MV-4-11 (cell line): ENCODE data around the gene CHCHD5.

Source experiments
- DNase-seq: peaks from one replicate; lab custom pipeline; 2025; lab: John Stamatoyannopoulos, UW

The CHCHD5 gene

GRCh38 chr2:112623913-112624777 lies 39.7 kb downstream of the CHCHD5 start:
- peak; percentile 74 for DNase-seq

DNA sequence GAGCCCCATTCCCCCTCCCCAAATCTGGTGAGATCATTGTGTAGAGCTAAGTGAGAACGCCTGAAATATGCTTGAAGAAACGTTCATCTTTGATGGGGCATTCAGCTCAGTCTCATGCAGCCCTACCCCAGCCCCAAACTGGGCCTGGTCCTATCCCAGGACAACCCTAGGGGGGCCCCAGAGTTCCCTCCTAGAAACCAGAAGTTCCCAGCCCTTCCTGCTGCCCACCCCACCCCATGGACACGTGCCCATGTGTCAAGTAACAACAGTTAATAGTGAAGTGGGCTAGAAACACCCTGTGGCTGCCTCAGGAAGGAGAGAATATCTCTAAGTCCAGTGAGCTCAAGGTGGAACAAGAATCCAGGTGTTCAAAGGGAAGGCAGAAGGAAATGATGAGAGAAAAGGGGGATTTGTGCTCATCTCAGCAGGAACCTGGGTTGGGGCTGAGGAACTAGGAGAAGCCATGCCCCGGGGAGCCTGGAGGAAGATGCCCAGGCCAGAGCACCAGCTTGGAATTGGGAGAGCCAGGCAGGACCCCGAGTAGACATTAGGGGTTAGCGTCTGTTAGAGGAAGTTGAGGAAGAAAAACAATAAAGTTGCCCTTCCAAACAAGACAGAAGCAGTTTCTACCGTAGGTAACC lies 41.2 kb downstream of the CHCHD5 start:
- DNase-seq, result no peak

DNA sequence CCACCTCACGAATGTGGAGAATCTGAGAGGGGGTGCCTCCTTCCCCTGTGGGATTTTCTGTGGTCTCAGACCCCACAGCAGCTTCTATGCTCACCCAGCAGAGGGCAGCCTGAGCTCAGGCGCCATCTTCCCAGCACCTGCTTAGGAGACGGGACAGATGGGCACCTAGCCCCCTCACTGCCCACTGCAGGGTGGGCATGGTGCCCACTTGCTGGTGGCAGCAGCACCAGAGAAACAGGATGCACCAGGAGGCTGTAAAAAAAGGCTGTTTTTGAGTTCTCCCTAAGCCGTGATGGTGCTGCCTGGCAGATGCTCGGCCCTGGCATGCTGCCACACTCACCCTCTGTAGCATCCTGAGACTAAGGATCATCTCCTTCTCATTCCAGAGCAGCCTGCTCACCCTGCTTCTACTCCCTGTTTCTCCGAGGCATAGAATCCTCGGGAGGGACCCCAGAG lies 42.2 kb downstream of the CHCHD5 start:
- peak; percentile 59 for DNase-seq

- DNase-seq, result peak; percentile 88
Observed at GRCh38 chr2:112627060-112628040, 42.9 kb downstream of the CHCHD5 start.

DNA sequence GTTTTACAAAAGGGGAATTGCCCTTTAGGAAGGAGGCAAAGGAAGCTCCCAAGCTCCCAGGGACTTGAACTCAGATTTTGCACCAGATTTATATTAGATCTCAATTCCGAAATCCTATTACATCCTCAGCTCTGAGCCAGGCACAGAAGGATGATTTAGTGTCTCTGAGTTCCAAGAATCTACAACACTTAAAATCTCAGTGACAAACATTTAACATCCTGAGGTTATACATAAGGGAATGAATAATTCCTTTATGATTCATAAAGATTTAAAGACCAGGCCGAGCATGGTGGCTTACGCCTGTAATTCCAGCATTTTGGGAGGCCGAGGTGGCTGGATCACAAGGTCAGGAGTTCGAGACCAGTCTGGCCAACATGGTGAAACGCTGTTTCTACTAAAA lies 44.8 kb downstream of the CHCHD5 start:
- no peak for DNase-seq

DNA sequence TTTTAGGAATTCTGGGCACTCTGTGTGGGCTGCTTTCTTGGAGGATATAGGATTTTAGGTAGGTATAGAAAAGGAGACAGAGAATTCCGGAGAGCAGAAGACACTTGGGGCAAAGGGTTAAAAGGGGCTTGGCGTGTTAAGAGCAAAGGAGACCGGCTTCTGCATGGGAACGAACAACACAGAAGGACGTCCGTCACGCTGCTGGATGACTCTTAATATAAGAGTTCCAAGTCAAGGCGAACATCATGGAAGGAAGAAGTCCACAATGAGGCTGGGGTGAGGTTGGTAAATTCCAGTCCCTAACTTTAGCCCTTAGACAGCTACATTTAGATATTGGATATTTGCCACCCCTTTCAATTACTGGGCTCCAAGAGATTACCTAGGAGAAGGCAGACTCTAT lies 45.4 kb downstream of the CHCHD5 start:
- DNase-seq, result no peak

- DNase-seq, result no peak
Observed at GRCh38 chr2:112630268-112630667, 45.9 kb downstream of the CHCHD5 start.

DNA sequence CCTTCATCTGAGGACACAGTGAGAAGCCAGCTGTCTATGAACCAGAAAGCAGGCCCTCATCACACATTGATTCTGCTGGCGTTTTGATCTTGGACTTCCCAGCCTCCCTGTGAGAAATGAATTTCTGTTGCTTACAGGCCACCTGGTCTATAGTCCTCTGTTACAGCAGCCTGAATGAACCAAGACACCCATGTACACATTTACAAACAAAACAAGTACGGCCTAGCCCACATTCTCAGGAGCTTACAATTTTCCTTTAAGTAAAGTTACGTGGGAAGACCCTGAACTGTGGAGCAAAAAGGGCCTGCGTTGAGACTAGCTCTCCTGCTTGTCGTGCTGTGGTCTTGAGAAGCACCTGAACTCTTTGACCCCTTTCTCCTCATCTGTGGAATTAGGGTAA lies 49.3 kb downstream of the CHCHD5 start:
- DNase-seq, result no peak

- DNase-seq, result no peak
Observed at GRCh38 chr2:112634153-112634873, 49.9 kb downstream of the CHCHD5 start.

- DNase-seq, result no peak
Observed at GRCh38 chr2:112634874-112635157, 50.4 kb downstream of the CHCHD5 start.

- peak; percentile 83 for DNase-seq
Observed at GRCh38 chr2:112636605-112637288, 52.3 kb downstream of the CHCHD5 start.

GRCh38 chr2:112637289-112637660 lies 52.9 kb downstream of the CHCHD5 start:
- DNase-seq, result no peak
